Glutamatergic neuron (in vitro differentiated cells): Measurements from ENCODE around the gene ALDH16A1. TPM values are rescaled to one million over a fixed set of nuclear protein-coding genes. Genes with fewer than 3 reads are reported as not detected.

Experiments used
- DNase-seq: peaks from one replicate; pipeline ENCODE4 v3.0.0; 2022
- H3K27ac Mint-ChIP-seq: one replicate; pipeline ENCODE4 v1.8.0; 2020; ENCODE audit warnings: mild to moderate bottlenecking, mixed read lengths, inconsistent platforms; ENCODE audit not compliant: unreplicated experiment
- H3K27me3 Mint-ChIP-seq: one replicate; pipeline ENCODE4 v1.8.0; 2020; ENCODE audit warnings: mild to moderate bottlenecking, moderate library complexity, mixed read lengths, inconsistent platforms; ENCODE audit not compliant: unreplicated experiment
- H3K36me3 Mint-ChIP-seq: one replicate; pipeline ENCODE4 v1.8.0; 2020; ENCODE audit warnings: mild to moderate bottlenecking, mixed read lengths, inconsistent platforms; ENCODE audit not compliant: unreplicated experiment
- H3K4me1 Mint-ChIP-seq: one replicate; pipeline ENCODE4 v1.8.0; 2020; ENCODE audit warnings: mild to moderate bottlenecking, low read depth, mixed read lengths, inconsistent platforms; ENCODE audit not compliant: unreplicated experiment
- H3K4me3 Mint-ChIP-seq: one replicate; pipeline ENCODE4 v1.8.0; 2020; ENCODE audit warnings: mild to moderate bottlenecking, mixed read lengths, inconsistent platforms; ENCODE audit not compliant: unreplicated experiment
- H3K9me3 Mint-ChIP-seq: one replicate; pipeline ENCODE4 v1.8.0; 2020; ENCODE audit warnings: mild to moderate bottlenecking, moderate library complexity, mixed read lengths, inconsistent platforms; ENCODE audit not compliant: unreplicated experiment
- total RNA-seq: library from RNA; stranded (reverse); fragmentation: NEBNext Ultra II Directional; extraction: Animal tissue kit (Norgen Biotek cat#: 25700); gene quantifications from one replicate; pipeline ENCODE4 v1.2.1, GENCODE V29; 2021; ENCODE audit not compliant: unreplicated experiment
- TF ChIP-seq, protein P1 (sequence below): fragments of 200-600 bp; sonication (generic); IDR thresholded peaks from one replicate; pipeline ENCODE4 v1.5.0; 2021; ENCODE audit not compliant: partially characterized antibody, unreplicated experiment

ALDH16A1 gene
- total RNA-seq, 1 donor from 2014 or later: 28.6 TPM

DNA sequence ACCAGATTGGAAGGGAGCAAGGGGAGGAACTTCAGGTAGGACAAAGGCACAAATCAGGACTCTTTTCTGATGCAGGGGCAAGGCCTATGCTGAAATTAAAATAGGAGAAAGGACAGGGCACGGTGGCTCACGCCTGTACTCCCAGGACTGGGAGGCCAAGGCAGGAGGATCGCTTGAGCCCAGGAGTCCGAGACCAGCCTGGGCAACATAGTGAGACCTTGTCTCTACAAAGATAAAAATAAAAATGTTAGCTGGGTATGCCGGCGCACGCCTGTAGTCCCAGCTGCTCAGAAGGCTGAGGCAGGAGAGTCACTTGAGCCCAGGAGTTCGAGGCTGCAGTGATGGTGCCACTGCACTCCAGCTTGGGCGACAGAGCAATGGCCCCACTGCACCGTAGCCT lies 17.4 kb upstream of the ALDH16A1 start:
- H3K4me3 Mint-ChIP-seq: peak overlapping the region; percentile 98
- peaks cover 13% of the 10 kb centered on the region for H3K36me3 Mint-ChIP-seq

DNA sequence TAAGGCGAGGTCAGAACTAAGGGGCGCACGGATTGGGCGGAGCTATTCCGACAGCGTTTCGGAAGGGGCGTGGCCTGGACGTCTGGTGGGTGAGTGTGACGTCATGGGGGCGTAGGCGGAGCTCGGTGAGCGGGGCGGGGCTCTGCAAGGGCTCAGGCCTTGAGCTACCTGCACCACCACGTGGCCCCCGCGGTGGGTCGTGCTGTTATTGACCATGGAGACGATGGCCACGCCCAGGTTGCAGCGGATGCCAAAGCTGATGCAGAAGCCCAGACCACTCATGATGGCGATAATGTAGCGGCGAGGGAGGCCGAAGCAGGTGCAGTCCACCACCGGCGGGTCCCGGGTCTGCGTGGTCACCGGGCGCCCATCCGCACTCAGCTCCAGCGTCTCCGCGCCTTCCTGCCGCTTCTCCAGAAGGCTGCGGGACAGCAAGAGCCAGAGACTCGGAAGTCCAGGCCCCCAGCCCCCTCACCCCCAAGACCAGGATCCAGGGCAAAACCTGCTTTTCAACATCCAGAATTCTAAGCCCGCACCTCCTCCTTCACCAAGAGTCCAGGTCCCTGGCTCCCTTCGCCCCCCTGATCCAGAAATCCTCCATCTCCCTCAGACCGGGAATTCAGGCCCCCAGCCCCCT lies 16.5 kb upstream of the ALDH16A1 start:
- H3K27me3 Mint-ChIP-seq: peaks cover 22% of the 10 kb centered on the region
- peaks cover 13% of the 10 kb centered on the region for H3K36me3 Mint-ChIP-seq
- peak; percentile 84 for DNase-seq
- peak overlapping the region; percentile 98 for H3K4me3 Mint-ChIP-seq
- H3K27ac Mint-ChIP-seq: peak overlapping the region; percentile 100
- H3K4me1 Mint-ChIP-seq: peaks cover 32% of the 10 kb centered on the region
- peaks cover 15% of the 10 kb centered on the region for H3K9me3 Mint-ChIP-seq
- TF ChIP-seq, protein P1, sequence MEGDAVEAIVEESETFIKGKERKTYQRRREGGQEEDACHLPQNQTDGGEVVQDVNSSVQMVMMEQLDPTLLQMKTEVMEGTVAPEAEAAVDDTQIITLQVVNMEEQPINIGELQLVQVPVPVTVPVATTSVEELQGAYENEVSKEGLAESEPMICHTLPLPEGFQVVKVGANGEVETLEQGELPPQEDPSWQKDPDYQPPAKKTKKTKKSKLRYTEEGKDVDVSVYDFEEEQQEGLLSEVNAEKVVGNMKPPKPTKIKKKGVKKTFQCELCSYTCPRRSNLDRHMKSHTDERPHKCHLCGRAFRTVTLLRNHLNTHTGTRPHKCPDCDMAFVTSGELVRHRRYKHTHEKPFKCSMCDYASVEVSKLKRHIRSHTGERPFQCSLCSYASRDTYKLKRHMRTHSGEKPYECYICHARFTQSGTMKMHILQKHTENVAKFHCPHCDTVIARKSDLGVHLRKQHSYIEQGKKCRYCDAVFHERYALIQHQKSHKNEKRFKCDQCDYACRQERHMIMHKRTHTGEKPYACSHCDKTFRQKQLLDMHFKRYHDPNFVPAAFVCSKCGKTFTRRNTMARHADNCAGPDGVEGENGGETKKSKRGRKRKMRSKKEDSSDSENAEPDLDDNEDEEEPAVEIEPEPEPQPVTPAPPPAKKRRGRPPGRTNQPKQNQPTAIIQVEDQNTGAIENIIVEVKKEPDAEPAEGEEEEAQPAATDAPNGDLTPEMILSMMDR: no peak

More for the DNA sequence above, 17.4 kb upstream of the ALDH16A1 start:
- peaks cover 20% of the 10 kb centered on the region for H3K27me3 Mint-ChIP-seq
- peak overlapping the region; percentile 60 for H3K27ac Mint-ChIP-seq
- H3K4me1 Mint-ChIP-seq: peaks cover 31% of the 10 kb centered on the region
- TF ChIP-seq, protein P1: no peak
- no peak for DNase-seq
- peaks cover 14% of the 10 kb centered on the region for H3K9me3 Mint-ChIP-seq

DNA sequence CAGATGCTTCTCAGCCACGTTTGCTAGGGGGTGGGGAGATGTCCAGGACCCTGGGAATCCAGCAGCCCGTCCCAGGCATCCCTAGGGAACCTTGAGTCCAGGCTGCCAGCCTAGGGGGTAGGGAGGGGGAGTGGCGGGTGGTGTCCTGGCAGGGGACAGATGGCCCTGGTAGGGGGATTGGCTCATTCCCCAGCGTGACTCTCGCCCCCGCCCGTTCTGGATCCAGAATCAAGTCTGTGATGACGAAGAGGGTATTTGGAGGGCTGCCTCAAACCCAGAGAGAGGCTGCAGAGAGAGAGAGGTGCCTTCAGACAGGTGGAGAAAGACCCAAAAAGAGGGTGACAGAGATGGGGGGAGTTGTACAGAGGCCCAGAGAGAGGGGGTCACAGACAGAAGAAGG lies 15.8 kb upstream of the ALDH16A1 start:
- TF ChIP-seq, protein P1: no peak
- H3K27me3 Mint-ChIP-seq: peaks cover 27% of the 10 kb centered on the region
- H3K4me1 Mint-ChIP-seq: peaks cover 39% of the 10 kb centered on the region
- H3K27ac Mint-ChIP-seq: peak overlapping the region; percentile 100
- peaks cover 13% of the 10 kb centered on the region for H3K36me3 Mint-ChIP-seq
- peaks cover 18% of the 10 kb centered on the region for H3K9me3 Mint-ChIP-seq
- peak; percentile 83 for DNase-seq
- H3K4me3 Mint-ChIP-seq: peak overlapping the region; percentile 98

DNA sequence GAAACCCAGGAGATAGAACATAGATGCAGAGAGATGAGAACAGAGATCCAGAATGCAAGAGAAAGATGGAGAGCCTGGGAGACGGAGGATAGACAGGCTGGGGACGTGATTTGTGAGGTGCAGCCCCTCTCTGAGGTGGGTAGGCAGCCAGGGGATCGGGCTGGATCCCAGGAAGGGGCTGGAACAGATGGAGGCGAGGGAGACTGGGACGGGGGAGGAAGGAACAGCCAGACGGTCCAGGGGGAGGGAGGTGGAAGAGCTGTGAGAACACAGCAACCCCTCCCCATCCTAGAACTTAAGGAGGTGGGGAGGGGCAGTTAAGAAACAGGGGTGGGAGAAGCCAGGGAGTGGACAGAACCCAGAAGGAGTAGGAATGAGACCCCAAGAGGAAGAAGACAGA lies 14.8 kb upstream of the ALDH16A1 start:
- TF ChIP-seq, protein P1: no peak
- H3K4me1 Mint-ChIP-seq: peaks cover 39% of the 10 kb centered on the region
- peaks cover 28% of the 10 kb centered on the region for H3K27me3 Mint-ChIP-seq
- no peak for DNase-seq
- peak overlapping the region; percentile 98 for H3K4me3 Mint-ChIP-seq
- H3K27ac Mint-ChIP-seq: peak overlapping the region; percentile 100
- peaks cover 12% of the 10 kb centered on the region for H3K36me3 Mint-ChIP-seq
- H3K9me3 Mint-ChIP-seq: peaks cover 18% of the 10 kb centered on the region

DNA sequence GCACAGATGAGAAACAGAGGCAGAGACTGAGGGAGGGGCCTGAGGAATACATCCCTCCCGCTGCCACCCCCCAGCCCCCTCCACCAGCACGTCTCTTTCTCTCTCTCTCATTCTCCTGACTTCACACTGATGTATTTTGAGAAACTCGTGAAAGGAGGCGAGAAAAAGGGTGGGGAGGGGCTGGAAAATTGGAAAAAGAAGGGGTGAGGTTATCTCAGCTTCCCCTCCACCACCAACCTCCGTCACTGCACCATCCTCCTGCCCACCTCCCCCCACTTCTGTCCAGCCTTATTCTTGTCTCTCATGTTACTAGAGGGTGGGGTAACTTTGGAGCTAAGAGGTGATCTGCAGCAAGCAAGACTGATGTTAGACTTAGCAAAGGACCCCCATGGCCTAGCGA lies 13.2 kb upstream of the ALDH16A1 start:
- Mint-ChIP-seq H3K36me3 (peaks cover 9% of the 10 kb centered on the region), H3K27ac (peak overlapping the region; percentile 91), H3K9me3 (peaks cover 17% of the 10 kb centered on the region), H3K4me1 (peaks cover 39% of the 10 kb centered on the region), H3K4me3 (peak overlapping the region; percentile 98), H3K27me3 (peaks cover 29% of the 10 kb centered on the region)
- TF ChIP-seq, protein P1: no peak
- DNase-seq: no peak
